Breast epithelium (tissue), 4 donors: ENCODE data around the gene HEATR5A. TPM values are rescaled to one million over a fixed set of nuclear protein-coding genes. Genes with fewer than 3 reads are reported as not detected.
"Not testable (repeated sequence)": the region's sequence is repeated elsewhere in the genome, so short reads cannot be mapped to it uniquely, and the experiment has no call there.

ENCODE experiments used
- DNase-seq, 2 donors: peaks; one replicate each; pipeline ENCODE4 v3.0.0-alpha.2; 2019; ENCODE audit warnings: low spot score in 2 of 2
- H3K27ac ChIP-seq, 2 donors: fragments of 200-600 bp; sonication (generic) in 1 of 2; one replicate each; pipeline ENCODE4 v1.5.1; 2016 to 2019; ENCODE audit warnings: mild to moderate bottlenecking in 1 of 2
- H3K27me3 ChIP-seq, 2 donors: fragments of 200-600 bp; sonication (generic) in 1 of 2; one replicate each; pipeline versions ENCODE4 v1.5.1 to v1.6.0; 2017 to 2019; ENCODE audit warnings: control low read depth in 1 of 2, mild to moderate bottlenecking in 1 of 2
- H3K36me3 ChIP-seq: fragments of 200-600 bp; one replicate; pipeline ENCODE4 v1.5.1; 2019
- H3K4me1 ChIP-seq, 2 donors: fragments of 200-600 bp; sonication (generic); one replicate each; pipeline ENCODE4 v1.5.1; 2016 to 2019; ENCODE audit warnings: control low read depth in 1 of 2
- H3K4me3 ChIP-seq, 3 donors: fragments of 200-600 bp; sonication (generic); 1 replicate in 2 of 3; 2 replicates in 1 of 3; pipeline ENCODE4 v1.5.1; 2016 to 2019; ENCODE audit warnings: mild to moderate bottlenecking in 3 of 3, moderate library complexity in 2 of 3
- H3K9me3 ChIP-seq, 2 donors: fragments of 200-600 bp; sonication (generic) in 1 of 2; one replicate each; pipeline ENCODE4 v1.5.1; 2016 to 2019; ENCODE audit warnings: control low read depth in 1 of 2
- POLR2A ChIP-seq: fragments of 450-650 bp; IDR thresholded peaks from one replicate; pipeline ENCODE4 v1.6.1; 2016; ENCODE audit warnings: antibody characterized with exemption, mild to moderate bottlenecking, moderate library complexity
- POLR2AphosphoS5 ChIP-seq, 3 donors: sonication (generic); formaldehyde crosslinking; IDR thresholded peaks; one replicate each; pipeline ENCODE4 v1.6.1; 2017; ENCODE audit warnings: antibody characterized with exemption in 3 of 3
- intact Hi-C: fragments of 100-400 bp; cut with DNase I; formaldehyde crosslinking; loops from one replicate; pipeline ENCODE4 v1.15.1; 2023; ENCODE audit warnings: low total_unique reads
- total RNA-seq, 3 donors: library from RNA; depleted of rRNA; stranded (reverse); fragments of >200 nt; gene quantifications; one replicate each; pipeline ENCODE4 v1.1.0, GENCODE V29; 2016
- TF ChIP-seq, protein P1 (sequence below), 3 donors: fragments of 450-650 bp; IDR thresholded peaks; one replicate each; pipeline ENCODE4 v1.5.1; 2016 to 2017; ENCODE audit warnings: antibody characterized with exemption in 3 of 3, mild to moderate bottlenecking in 3 of 3, moderate library complexity in 3 of 3

Gene HEATR5A
- total RNA-seq, 3 donors from 2014 or later: 24.6 to 43.9 (median 34.7) TPM

DNA sequence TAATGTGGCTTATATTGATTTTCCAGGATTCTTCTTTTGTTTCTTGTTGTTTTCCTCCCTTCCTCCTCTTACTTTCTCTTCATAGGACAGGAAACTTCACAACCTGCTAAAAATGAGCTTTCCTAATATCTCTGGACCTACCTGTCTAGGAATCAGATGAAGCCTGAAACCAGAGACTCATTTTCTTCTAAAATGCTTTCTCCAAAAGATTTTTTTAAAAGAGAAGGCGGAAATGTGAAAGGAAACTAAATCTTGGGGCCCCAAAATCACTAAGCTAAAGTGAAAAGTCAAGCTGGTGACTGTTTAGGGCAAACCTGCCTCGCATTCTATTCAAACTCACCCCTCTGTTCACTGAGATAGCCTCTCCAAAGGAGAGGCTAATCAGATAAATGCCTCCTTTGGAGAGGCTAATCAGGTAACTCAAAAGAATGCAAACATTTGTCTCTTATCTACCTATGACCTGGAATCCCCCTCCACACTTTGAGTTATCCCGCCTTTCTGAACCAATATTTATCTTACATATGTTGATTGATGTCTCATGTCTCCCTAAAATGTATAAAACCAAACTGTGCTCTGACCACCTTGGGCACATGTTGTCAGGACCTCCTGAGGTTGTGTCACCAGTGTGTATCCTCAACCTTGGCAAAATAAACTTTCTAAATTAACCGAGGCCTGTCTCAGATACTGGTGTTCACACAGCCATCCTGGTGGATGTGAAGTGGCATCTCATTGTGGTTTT lies 140.0 kb downstream of the HEATR5A start:
- H3K9me3 ChIP-seq: peaks cover 0 to 12% of the 10 kb centered on the region in 2 donors
- no peak for DNase-seq
- TF ChIP-seq, protein P1, sequence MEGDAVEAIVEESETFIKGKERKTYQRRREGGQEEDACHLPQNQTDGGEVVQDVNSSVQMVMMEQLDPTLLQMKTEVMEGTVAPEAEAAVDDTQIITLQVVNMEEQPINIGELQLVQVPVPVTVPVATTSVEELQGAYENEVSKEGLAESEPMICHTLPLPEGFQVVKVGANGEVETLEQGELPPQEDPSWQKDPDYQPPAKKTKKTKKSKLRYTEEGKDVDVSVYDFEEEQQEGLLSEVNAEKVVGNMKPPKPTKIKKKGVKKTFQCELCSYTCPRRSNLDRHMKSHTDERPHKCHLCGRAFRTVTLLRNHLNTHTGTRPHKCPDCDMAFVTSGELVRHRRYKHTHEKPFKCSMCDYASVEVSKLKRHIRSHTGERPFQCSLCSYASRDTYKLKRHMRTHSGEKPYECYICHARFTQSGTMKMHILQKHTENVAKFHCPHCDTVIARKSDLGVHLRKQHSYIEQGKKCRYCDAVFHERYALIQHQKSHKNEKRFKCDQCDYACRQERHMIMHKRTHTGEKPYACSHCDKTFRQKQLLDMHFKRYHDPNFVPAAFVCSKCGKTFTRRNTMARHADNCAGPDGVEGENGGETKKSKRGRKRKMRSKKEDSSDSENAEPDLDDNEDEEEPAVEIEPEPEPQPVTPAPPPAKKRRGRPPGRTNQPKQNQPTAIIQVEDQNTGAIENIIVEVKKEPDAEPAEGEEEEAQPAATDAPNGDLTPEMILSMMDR (IDR thresholded peaks at IDR 0.05): no peak
- TF ChIP-seq POLR2A (no peak), POLR2AphosphoS5 (IDR thresholded peaks at IDR 0.05) (no peak)
- H3K27ac ChIP-seq: no peak overlapping the region
- H3K27me3 ChIP-seq: no peaks in the 10 kb centered on the region
- H3K4me3 ChIP-seq: no peak overlapping the region
- H3K36me3 ChIP-seq: no peaks in the 10 kb centered on the region
- intact Hi-C loops: no loop called here
- no peaks in the 10 kb centered on the region for H3K4me1 ChIP-seq

DNA sequence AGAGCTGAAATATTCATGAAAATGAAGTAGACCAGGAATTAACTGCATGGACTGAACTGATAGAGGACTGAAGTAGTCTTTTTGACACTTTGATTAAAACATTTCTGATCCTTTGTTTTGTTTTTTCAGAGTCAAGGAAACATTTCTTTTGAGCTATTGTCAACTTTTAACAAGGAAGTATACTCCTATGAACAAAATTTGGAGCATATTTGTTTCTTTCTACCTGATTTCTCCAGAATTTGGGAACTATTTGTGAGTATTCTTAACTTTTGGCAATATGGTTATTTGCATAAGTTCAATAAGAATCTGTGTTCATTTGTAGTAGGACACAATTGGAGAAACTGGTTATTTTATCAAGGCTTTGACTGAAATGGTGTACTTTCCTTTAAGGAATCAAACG lies 141.5 kb downstream of the HEATR5A start:
- H3K27ac ChIP-seq: no peak overlapping the region
- H3K36me3 ChIP-seq: no peaks in the 10 kb centered on the region
- TF ChIP-seq POLR2A: no peak
- no peak for TF ChIP-seq POLR2AphosphoS5 (IDR thresholded peaks at IDR 0.05)
- TF ChIP-seq, protein P1 (IDR thresholded peaks at IDR 0.05): no peak
- H3K4me3 ChIP-seq: no peak overlapping the region
- no peaks in the 10 kb centered on the region for H3K27me3 ChIP-seq
- H3K4me1 ChIP-seq: no peaks in the 10 kb centered on the region
- peaks cover 0 to 12% of the 10 kb centered on the region in 2 donors for H3K9me3 ChIP-seq
- intact Hi-C loops: no loop called here
- DNase-seq: no peak

DNA sequence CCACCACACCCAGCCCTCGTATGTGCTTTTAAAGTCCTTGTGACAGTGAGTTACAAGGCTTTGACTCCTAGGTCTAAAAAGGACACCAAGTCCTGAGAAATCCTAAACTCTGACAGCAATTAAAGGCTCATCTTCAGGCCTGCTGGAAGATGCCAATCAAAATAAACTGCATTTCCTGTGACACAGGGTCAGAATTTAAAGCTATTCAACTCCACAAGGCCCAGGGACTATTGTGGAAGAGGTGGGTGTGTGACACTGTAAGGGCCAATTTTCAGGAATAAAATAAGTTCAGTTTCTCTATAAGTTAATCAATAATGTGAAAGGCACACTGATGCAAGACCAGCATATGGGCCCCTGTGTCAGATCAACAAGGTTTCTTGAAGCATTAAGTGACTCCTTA lies 143.3 kb downstream of the HEATR5A start:
- H3K4me3 ChIP-seq: no peak overlapping the region
- no peak overlapping the region for H3K27ac ChIP-seq
- H3K9me3 ChIP-seq: peaks cover 0 to 12% of the 10 kb centered on the region in 2 donors
- intact Hi-C loops: no loop called here
- H3K27me3 ChIP-seq: no peaks in the 10 kb centered on the region
- H3K36me3 ChIP-seq: no peaks in the 10 kb centered on the region
- no peaks in the 10 kb centered on the region for H3K4me1 ChIP-seq
- TF ChIP-seq, protein P1 (IDR thresholded peaks at IDR 0.05): no peak
- no peak for TF ChIP-seq POLR2AphosphoS5 (IDR thresholded peaks at IDR 0.05)
- TF ChIP-seq POLR2A: no peak
- no peak for DNase-seq

DNA sequence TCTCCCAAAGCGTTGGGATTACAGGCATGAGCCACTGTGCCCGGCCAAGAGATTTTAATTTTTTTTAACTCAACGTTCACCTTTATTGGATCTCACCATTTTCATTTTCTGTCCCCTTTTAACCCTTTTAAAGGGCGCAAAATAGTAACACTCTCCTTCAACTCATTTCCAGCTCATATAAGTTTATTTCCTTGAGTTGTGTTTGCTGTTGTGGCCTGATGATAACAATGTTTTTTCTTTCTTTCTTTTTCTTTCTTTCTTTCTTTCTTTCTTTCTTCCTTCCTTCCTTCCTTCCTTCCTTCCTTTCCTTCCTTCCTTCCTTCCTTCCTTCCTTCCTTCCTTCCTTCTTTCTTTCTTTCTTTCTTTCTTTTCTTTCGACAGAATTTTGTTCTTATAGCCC lies 143.9 kb downstream of the HEATR5A start:
- DNase-seq, intact Hi-C loops, H3K27me3 ChIP-seq, H3K27ac ChIP-seq, H3K4me3 ChIP-seq, H3K4me1 ChIP-seq, H3K36me3 ChIP-seq: not testable (repeated sequence)
- H3K9me3 ChIP-seq: peaks cover 0 to 12% of the 10 kb centered on the region in 2 donors

DNA sequence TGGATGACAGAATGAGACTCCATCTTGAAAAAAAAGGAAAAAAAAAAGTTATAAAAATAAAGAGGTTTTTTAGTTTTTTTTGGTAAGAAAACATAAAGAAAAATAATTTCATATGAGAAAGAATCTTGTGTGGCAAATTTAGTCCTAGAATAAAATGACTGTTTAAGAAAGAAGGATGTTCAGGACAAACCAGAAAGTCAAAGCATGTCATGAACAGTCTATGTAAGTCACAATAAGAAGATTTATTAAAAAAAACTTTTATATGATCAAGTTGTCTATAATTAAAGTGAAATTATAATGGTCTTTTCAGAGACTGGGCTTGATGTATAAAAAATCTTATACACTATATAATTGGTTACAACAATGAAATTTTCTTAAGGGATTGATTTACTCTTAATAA lies 144.6 kb downstream of the HEATR5A start:
- H3K4me3 ChIP-seq: no peak overlapping the region
- DNase-seq: no peak
- H3K36me3 ChIP-seq: no peaks in the 10 kb centered on the region
- H3K27ac ChIP-seq: no peak overlapping the region
- peaks cover 0 to 12% of the 10 kb centered on the region in 2 donors for H3K9me3 ChIP-seq
- intact Hi-C loops: no loop called here
- no peaks in the 10 kb centered on the region for H3K27me3 ChIP-seq
- H3K4me1 ChIP-seq: no peaks in the 10 kb centered on the region
- no peak for TF ChIP-seq POLR2A
- TF ChIP-seq, protein P1 (IDR thresholded peaks at IDR 0.05): no peak
